IPS-20b (cell line): Measurements from ENCODE around the gene FBXL17.

ENCODE experiments used
- H3K27ac ChIP-seq: one replicate; pipeline ENCODE4 v1.5.1; 2013; ENCODE audit warnings: low read length
- H3K27me3 ChIP-seq: 2 replicates; pipeline ENCODE4 v1.6.1; 2013; ENCODE audit warnings: mild to moderate bottlenecking, low read length, inconsistent platforms; ENCODE audit not compliant: insufficient read depth
- H3K36me3 ChIP-seq: 2 replicates; pipeline ENCODE4 v1.6.1; 2013; ENCODE audit warnings: low read depth, mild to moderate bottlenecking, inconsistent platforms, low read length, moderate library complexity; ENCODE audit not compliant: insufficient read depth
- H3K4me1 ChIP-seq: 2 replicates; pipeline ENCODE4 v1.6.1; 2013; ENCODE audit warnings: mild to moderate bottlenecking, control low read depth, inconsistent platforms, low read length, moderate library complexity; ENCODE audit not compliant: insufficient read depth
- H3K4me3 ChIP-seq: 2 replicates; pipeline ENCODE4 v1.5.1; 2013; ENCODE audit warnings: mild to moderate bottlenecking, low read length, inconsistent platforms
- H3K9ac ChIP-seq: 2 replicates; pipeline ENCODE4 v1.6.1; 2013; ENCODE audit warnings: low read depth, mild to moderate bottlenecking, inconsistent platforms, low read length, moderate library complexity
- H3K9me3 ChIP-seq: 2 replicates; pipeline ENCODE4 v1.6.1; 2013; ENCODE audit warnings: mild to moderate bottlenecking, low read depth, low read length, inconsistent platforms; ENCODE audit not compliant: insufficient read depth

The FBXL17 gene

DNA sequence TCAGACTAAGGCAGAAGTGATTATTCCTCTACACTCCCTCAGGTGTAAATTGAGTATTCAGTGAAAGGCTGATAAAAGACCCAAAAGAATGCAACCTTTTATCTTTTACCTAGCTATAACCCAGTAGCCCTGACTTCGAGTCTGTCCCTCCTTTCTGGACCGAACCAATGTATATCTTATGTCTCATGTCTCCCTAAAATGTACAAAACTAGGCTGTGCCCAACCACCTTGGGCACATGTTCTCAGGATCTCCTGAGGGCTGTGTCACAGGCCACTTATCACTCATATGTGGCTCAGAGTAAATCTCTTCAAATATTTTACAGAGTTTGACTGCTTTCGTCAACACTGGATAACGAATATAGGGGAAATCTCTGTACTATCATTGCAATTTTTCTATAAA, 12.7 kb downstream of the FBXL17 start:
- H3K4me3 ChIP-seq: no peak overlapping the region
- no peak overlapping the region for H3K9ac ChIP-seq
- no peak overlapping the region for H3K27ac ChIP-seq
- H3K27me3 ChIP-seq: no peaks in the 10 kb centered on the region
- peaks cover 16% of the 10 kb centered on the region; the same call in 1 of the 2 replicates for H3K9me3 ChIP-seq
- 0 out of 2 replicates have a peak, but pooled peaks cover 3% of the 10 kb centered on the region for H3K4me1 ChIP-seq
- H3K36me3 ChIP-seq: no peaks in the 10 kb centered on the region

DNA sequence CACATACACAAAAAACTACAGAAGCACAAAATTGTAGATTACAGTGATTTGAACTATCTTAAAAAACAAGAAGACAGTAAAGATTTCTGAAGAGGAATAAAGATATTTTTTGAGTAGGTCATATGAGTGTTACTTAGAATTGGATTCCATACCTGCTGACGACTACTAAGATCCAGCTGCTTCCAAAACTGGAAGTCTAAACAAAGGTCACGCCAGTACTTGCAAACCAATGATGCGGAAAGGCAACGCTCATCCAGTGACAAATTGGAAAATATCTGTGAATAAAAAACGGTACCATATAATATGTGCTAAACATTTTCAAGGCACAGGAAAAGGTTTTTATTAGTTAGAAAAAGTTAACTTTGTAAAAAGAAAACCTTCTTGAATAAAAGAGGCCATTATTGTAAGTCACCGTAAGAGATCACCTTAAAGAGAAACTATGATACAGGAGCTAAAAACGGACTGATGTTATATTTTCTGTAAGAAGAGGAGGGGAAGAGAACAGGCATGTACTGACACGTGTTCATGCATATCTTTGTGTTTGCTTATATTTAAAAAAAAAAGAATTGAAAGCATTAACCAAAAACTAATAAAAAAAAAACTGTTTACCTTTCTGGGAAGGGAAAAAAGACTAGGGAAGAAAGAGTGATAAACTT, 14.1 kb downstream of the FBXL17 start:
- no peaks in the 10 kb centered on the region for H3K27me3 ChIP-seq
- H3K9me3 ChIP-seq: peaks cover 6% of the 10 kb centered on the region; the same call in 1 of the 2 replicates
- no peaks in the 10 kb centered on the region for H3K36me3 ChIP-seq
- H3K4me3 ChIP-seq: no peak overlapping the region
- H3K9ac ChIP-seq: no peak overlapping the region
- no peak overlapping the region for H3K27ac ChIP-seq
- H3K4me1 ChIP-seq: 0 out of 2 replicates have a peak, but pooled peaks cover 3% of the 10 kb centered on the region

- H3K4me1 ChIP-seq: 0 out of 2 replicates have a peak, but pooled peaks cover 3% of the 10 kb centered on the region
- no peaks in the 10 kb centered on the region for H3K36me3 ChIP-seq
- H3K27ac ChIP-seq: no peak overlapping the region
- H3K27me3 ChIP-seq: no peaks in the 10 kb centered on the region
- H3K9ac ChIP-seq: no peak overlapping the region
- no peak overlapping the region for H3K4me3 ChIP-seq
- no peaks in the 10 kb centered on the region for H3K9me3 ChIP-seq
These were observed 15.4 kb downstream of the FBXL17 start for GRCh38 chr5:108366500-108366899.

GRCh38 chr5:108361771-108362170, 20.1 kb downstream of the FBXL17 start:
- no peaks in the 10 kb centered on the region for H3K36me3 ChIP-seq
- H3K4me3 ChIP-seq: no peak overlapping the region
- 0 out of 2 replicates have a peak, but pooled peaks cover 3% of the 10 kb centered on the region for H3K4me1 ChIP-seq
- H3K27me3 ChIP-seq: no peaks in the 10 kb centered on the region
- no peak overlapping the region for H3K27ac ChIP-seq
- no peak overlapping the region for H3K9ac ChIP-seq
- H3K9me3 ChIP-seq: no peaks in the 10 kb centered on the region

- Histone ChIP-seq H3K4me1 (0 out of 2 replicates have a peak, but pooled peaks cover 3% of the 10 kb centered on the region), H3K27ac (no peak overlapping the region), H3K36me3 (no peaks in the 10 kb centered on the region), H3K27me3 (no peaks in the 10 kb centered on the region), H3K9ac (no peak overlapping the region), H3K9me3 (no peaks in the 10 kb centered on the region), H3K4me3 (no peak overlapping the region)
These were observed 20.7 kb downstream of the FBXL17 start for GRCh38 chr5:108361239-108361638.

DNA sequence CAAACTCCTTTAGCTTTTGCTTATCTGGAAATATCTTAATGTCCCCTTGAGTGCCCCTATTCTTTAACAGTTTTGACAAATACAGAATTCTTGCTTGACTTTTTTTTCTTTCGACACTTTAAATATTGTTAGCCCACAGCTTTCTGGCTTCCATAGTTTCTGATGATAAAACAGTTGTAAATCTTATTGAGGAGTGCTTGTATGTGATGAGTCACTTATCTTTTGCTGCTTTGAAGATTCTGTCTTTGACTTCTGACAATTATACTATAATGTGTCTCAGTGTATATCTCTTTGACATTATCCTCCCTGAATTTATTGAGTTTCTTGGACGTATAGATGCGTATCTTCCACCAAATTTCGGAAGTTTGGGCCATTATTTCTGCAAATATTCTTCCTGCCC, 21.6 kb downstream of the FBXL17 start:
- Histone ChIP-seq H3K9me3 (no peaks in the 10 kb centered on the region), H3K36me3 (no peaks in the 10 kb centered on the region)

DNA sequence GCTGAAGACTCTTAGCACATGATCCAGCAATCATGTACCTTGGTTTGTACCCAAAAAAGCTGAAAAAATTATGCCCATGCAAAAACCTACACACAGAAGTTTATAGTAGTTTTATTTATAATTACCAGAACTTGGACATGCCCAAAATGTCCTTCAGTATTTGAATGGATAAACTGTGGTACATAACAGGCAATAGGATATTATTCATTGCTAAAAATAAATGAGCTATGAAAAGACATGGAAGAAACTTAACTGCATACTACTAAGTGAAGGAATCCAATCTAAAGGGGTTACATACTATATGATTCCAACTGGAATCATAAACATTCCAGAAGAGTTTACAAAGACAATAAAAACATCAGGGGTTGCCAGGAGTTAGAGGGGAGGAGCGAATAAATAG, 25.6 kb downstream of the FBXL17 start:
- no peaks in the 10 kb centered on the region for H3K9me3 ChIP-seq
- no peak overlapping the region for H3K4me3 ChIP-seq
- H3K36me3 ChIP-seq: no peaks in the 10 kb centered on the region
- no peak overlapping the region for H3K9ac ChIP-seq
- H3K27ac ChIP-seq: no peak overlapping the region
- no peaks in the 10 kb centered on the region for H3K4me1 ChIP-seq
- H3K27me3 ChIP-seq: no peaks in the 10 kb centered on the region

More for the DNA sequence above, 21.6 kb downstream of the FBXL17 start:
- H3K9ac ChIP-seq: no peak overlapping the region
- no peaks in the 10 kb centered on the region for H3K27me3 ChIP-seq
- no peak overlapping the region for H3K4me3 ChIP-seq
- no peak overlapping the region for H3K27ac ChIP-seq
- 0 out of 2 replicates have a peak, but pooled peaks cover 3% of the 10 kb centered on the region for H3K4me1 ChIP-seq

GRCh38 chr5:108353087-108353486, 28.8 kb downstream of the FBXL17 start:
- Histone ChIP-seq H3K27ac (no peak overlapping the region), H3K27me3 (no peaks in the 10 kb centered on the region), H3K36me3 (no peaks in the 10 kb centered on the region), H3K9me3 (no peaks in the 10 kb centered on the region), H3K9ac (no peak overlapping the region), H3K4me3 (no peak overlapping the region), H3K4me1 (no peaks in the 10 kb centered on the region)

- Histone ChIP-seq H3K27ac (no peak overlapping the region), H3K4me3 (no peak overlapping the region), H3K9ac (no peak overlapping the region), H3K4me1 (no peaks in the 10 kb centered on the region), H3K27me3 (no peaks in the 10 kb centered on the region), H3K9me3 (no peaks in the 10 kb centered on the region), H3K36me3 (no peaks in the 10 kb centered on the region)
These were observed 36.2 kb downstream of the FBXL17 start for GRCh38 chr5:108345541-108346171.

DNA sequence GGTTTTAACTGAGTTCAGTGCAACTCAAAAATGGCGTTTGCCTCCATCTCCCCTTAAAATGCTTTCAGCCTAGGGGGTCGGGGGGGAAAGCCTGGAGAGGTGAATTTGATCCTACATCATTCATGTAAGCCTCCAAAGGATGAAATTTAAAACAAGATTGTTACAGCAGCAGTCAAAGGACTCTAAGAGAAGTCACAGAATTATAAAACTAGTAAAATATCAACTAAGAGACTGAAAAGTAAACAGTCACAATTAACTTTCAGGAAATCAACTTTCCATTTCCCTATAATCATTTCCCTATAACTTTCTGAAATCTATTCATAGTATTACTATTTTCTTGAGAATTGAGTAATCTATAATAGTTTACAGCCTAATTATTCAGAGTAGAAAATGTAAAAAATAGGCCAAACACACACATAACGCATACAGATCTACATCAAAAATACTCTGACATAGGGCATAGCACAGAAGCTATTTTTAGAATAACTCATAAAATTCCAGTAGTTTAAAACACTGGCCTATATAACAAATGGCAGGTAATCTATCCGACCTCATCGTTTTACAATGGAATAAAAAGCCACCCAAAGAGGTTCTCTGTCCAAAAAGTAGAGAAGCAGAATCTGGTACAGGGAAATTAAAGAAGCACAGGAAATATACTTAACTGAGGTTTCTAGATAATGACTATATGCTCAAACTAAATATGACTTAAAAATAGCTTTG, 37.6 kb downstream of the FBXL17 start:
- Histone ChIP-seq H3K9me3 (no peaks in the 10 kb centered on the region), H3K4me3 (no peak overlapping the region), H3K27me3 (no peaks in the 10 kb centered on the region), H3K4me1 (no peaks in the 10 kb centered on the region), H3K9ac (no peak overlapping the region), H3K36me3 (no peaks in the 10 kb centered on the region), H3K27ac (no peak overlapping the region)

GRCh38 chr5:108341866-108342265, 40.0 kb downstream of the FBXL17 start:
- Histone ChIP-seq H3K4me3 (no peak overlapping the region), H3K27ac (no peak overlapping the region), H3K36me3 (no peaks in the 10 kb centered on the region), H3K4me1 (no peaks in the 10 kb centered on the region), H3K27me3 (no peaks in the 10 kb centered on the region), H3K9me3 (no peaks in the 10 kb centered on the region), H3K9ac (no peak overlapping the region)

DNA sequence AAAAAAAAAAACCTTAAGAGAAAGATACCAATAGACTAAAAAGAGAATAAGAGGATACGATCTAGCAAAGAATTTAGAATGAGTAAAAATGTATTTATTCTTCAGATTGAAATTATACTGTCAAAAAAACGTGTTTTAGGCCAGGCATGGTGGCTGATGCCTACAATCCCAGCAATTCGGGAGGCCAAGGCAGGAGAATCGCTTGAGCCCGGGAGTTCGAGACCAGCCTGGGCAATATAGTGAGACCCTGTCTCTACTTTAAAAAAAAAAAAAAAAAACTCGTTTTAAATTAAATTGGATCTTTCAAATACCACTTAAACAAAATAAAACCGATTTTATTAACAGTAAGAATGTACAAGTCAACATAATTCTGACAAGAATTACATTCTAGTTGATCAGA, 41.8 kb downstream of the FBXL17 start:
- Histone ChIP-seq H3K9me3 (no peaks in the 10 kb centered on the region), H3K4me3 (no peak overlapping the region), H3K27ac (no peak overlapping the region), H3K27me3 (no peaks in the 10 kb centered on the region), H3K4me1 (no peaks in the 10 kb centered on the region), H3K36me3 (no peaks in the 10 kb centered on the region), H3K9ac (no peak overlapping the region)
